DMS114 treated with DMSO at 0.1 percent for 48 hours (cell line): Measurements from ENCODE around the gene ZNF469.

ENCODE experiments used
- DNase-seq: peaks from one replicate; lab custom pipeline; 2025; ENCODE audit not compliant: unreplicated experiment; lab: John Stamatoyannopoulos, UW

ZNF469 gene

GRCh38 chr16:88423448-88423850, 40.7 kb downstream of the ZNF469 start:
- no peak for DNase-seq

DNA sequence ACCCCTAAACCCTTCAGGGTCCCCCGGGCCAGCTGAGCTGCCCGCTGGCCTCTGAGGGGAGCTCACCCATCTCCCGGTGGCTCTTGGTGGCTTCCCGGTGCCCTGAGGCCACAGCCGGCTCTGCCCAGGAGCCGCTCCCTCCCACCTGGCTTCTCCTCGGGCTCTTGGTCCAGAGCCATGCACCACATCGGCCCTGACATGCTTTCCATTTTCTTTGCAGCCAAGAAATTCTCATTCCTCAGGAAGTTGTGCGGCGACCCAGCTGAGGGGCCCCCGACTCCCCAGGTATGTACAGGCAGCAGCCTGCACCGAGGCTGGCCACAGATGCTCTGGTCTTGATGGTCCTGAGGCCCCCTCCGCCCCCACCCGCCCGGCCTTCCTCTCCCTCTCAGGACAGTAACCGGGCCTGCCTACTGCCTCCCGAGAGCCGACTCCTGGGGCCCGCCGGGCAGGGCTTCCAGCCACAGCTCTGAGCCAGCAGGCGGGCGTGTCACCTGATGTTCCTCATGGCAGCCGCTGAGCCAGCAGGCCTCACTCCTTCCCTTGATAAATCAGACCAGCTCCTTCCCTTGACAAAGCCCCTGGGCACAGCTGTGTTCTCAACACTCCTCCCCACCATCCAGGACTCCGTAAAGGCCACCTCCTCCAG, 42.0 kb downstream of the ZNF469 start:
- no peak for DNase-seq

- DNase-seq: no peak
Measured at GRCh38 chr16:88426018-88426417, 43.3 kb downstream of the ZNF469 start.

DNA sequence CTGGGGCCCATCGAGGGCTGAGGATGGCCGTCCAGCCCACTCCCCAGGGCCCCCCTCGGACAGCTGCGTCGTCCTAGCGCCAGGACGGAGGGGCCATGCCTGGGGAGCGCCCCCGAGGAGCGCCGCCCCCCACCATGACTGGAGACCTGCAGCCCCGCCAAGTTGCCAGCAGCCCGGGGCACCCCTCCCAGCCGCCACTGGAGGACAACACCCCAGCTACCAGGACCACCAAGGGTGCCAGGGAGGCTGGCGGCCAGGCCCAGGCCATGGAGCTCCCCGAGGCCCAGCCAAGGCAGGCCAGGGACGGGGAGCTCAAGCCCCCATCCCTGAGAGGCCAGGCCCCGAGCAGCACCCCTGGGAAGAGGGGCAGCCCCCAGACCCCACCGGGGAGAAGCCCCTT, 44.6 kb downstream of the ZNF469 start:
- DNase-seq: no peak

DNA sequence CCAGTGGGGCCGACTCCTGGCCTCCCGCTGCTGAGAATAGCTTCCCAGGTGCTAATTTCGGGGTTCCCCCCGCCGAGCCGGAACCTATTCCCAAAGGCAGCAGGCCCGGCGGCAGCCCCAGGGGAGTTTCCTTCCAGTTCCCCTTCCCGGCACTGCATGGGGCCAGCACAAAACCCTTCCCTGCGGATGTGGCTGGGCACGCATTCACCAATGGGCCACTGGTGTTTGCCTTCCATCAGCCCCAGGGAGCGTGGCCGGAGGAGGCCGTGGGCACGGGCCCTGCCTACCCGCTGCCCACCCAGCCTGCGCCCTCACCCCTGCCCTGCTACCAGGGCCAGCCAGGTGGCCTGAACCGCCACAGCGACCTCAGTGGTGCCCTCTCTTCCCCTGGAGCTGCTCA, 45.4 kb downstream of the ZNF469 start:
- DNase-seq: no peak

- DNase-seq: no peak
Measured at GRCh38 chr16:88428616-88429386, 46.0 kb downstream of the ZNF469 start.

DNA sequence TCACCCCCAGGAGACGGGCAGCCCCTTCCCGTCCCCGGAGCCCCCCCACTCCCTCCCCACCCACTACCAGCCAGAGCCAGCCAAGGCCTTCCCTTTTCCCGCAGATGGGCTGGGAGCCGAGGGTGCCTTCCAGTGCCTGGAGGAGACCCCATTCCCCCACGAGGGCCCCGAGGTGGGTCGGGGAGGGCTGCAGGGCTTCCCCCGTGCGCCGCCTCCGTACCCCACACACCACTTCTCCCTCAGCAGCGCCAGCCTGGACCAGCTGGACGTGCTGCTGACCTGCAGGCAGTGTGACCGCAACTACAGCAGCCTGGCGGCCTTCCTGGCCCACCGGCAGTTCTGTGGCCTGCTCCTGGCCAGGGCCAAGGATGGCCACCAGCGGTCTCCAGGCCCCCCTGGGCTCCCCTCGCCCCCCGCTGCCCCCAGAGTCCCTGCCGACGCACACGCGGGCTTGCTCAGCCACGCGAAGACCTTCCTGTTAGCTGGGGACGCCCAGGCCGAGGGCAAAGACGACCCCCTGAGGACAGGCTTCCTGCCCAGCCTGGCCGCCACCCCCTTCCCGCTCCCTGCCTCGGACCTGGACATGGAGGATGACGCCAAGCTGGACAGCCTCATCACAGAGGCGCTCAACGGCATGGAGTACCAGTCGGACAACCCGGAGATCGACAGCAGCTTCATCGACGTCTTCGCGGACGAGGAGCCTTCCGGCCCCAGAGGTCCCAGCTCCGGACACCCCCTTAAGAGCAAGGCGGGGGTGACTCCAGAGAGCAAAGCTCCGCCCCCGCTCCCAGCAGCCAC, 46.8 kb downstream of the ZNF469 start:
- DNase-seq: no peak

- no peak for DNase-seq
Measured at GRCh38 chr16:88430185-88430523, 47.4 kb downstream of the ZNF469 start.

GRCh38 chr16:88430524-88431446, 48.0 kb downstream of the ZNF469 start:
- DNase-seq: no peak

GRCh38 chr16:88431651-88432050, 48.9 kb downstream of the ZNF469 start:
- DNase-seq: no peak

DNA sequence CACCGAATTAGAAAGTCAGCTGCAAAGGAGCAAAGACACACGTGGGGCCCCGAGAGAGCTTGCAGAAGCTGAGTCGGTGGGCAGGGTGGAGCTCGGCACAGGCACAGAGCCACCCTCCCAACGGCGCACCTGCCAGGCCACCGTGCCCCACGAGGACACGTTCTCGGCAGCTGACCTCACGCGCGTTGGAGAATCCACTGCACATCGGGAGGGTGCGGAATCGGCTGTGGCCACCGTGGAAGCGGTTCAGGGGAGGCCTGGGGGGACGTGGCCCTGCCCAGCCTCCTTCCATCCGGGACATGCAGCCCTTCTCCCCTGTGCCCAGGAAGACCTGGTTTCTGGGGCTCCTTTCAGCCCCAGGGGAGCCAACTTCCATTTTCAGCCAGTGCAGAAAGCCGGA, 49.4 kb downstream of the ZNF469 start:
- DNase-seq: no peak
